Stimulated activated CD8-positive, alpha-beta memory T cell treated with anti-CD3 and anti-CD28 coated beads, Interleukin-7, amount 100 ng/mL, for 4 hours (primary cell): ENCODE results near the gene TPRA1.
"Not testable (repeated sequence)": the region's sequence is repeated elsewhere in the genome, so short reads cannot be mapped to it uniquely, and the experiment has no call there.

Experiments
- DNase-seq, 2 donors: peaks; one replicate each; pipeline ENCODE4 v3.0.0-alpha.2; 2020; ENCODE audit warnings: low read depth in 2 of 2

Gene TPRA1

GRCh38 chr3:127616836-127617605 is 26.5 kb upstream of the TPRA1 start:
- no peak for DNase-seq

GRCh38 chr3:127615631-127616305 is 25.2 kb upstream of the TPRA1 start:
- DNase-seq, result no peak

- DNase-seq, result no peak
Measured at GRCh38 chr3:127614928-127615589, 24.5 kb upstream of the TPRA1 start.

- no peak for DNase-seq
Measured at GRCh38 chr3:127613406-127613805, 22.9 kb upstream of the TPRA1 start.

- DNase-seq, result no peak
Measured at GRCh38 chr3:127612966-127613365, 22.4 kb upstream of the TPRA1 start.

GRCh38 chr3:127611251-127611650 is 20.7 kb upstream of the TPRA1 start:
- no peak for DNase-seq

- no peak for DNase-seq
Measured at GRCh38 chr3:127610105-127610504, 19.6 kb upstream of the TPRA1 start.

GRCh38 chr3:127608362-127608718 is 17.8 kb upstream of the TPRA1 start:
- DNase-seq, result no peak

GRCh38 chr3:127607675-127608361 is 17.3 kb upstream of the TPRA1 start:
- no peak for DNase-seq

GRCh38 chr3:127606981-127607595 is 16.6 kb upstream of the TPRA1 start:
- no peak for DNase-seq

- DNase-seq, result no peak
Measured at GRCh38 chr3:127606086-127606805, 15.7 kb upstream of the TPRA1 start.

GRCh38 chr3:127605547-127605946 is 15.0 kb upstream of the TPRA1 start:
- DNase-seq, result not testable (repeated sequence)

- DNase-seq, result no peak
Measured at GRCh38 chr3:127604546-127605165, 14.1 kb upstream of the TPRA1 start.

- DNase-seq, result no peak
Measured at GRCh38 chr3:127604035-127604434, 13.5 kb upstream of the TPRA1 start.

- DNase-seq, result no peak
Measured at GRCh38 chr3:127600749-127601456, 10.4 kb upstream of the TPRA1 start.

GRCh38 chr3:127598841-127599570 is 8.5 kb upstream of the TPRA1 start:
- no peak for DNase-seq

- no peak for DNase-seq
Measured at GRCh38 chr3:127597020-127597771, 6.7 kb upstream of the TPRA1 start.

- DNase-seq, result no peak
Measured at GRCh38 chr3:127595303-127595702, 4.8 kb upstream of the TPRA1 start.

- no peak for DNase-seq
Measured at GRCh38 chr3:127593178-127593577, 2.6 kb upstream of the TPRA1 start.
